Keratinocyte (primary cell): ENCODE data around the gene LDLRAD4. TPM values are rescaled to one million over a fixed set of nuclear protein-coding genes. Genes with fewer than 3 reads are reported as not detected.

Experiments used
- DNase-seq: peaks from one replicate; pipeline ENCODE4 v3.0.0-alpha.2; 2011; ENCODE audit warnings: low read depth, missing footprints, low spot score
- FAIRE-seq: peaks from 2 replicates; lab custom pipeline; 2011; peaks lifted over from hg19 to GRCh38; lab: Jason Lieb, UNC
- H2AFZ ChIP-seq: 2 replicates; pipeline ENCODE4 v1.6.0; 2012; ENCODE audit warnings: low read length, control low read depth, inconsistent platforms; ENCODE audit not compliant: control insufficient read depth
- H3K27ac ChIP-seq: 2 replicates; pipeline ENCODE4 v1.5.1; 2011; ENCODE audit warnings: low read length; ENCODE audit not compliant: control insufficient read depth, insufficient read depth
- H3K27me3 ChIP-seq: 3 replicates; pipeline ENCODE4 v1.6.0; 2011; ENCODE audit warnings: low read length; ENCODE audit not compliant: control insufficient read depth, insufficient read depth; ENCODE audit errors: extremely low read depth
- H3K36me3 ChIP-seq, 2 experiments: 2 replicates in 1 of 2; 3 replicates in 1 of 2; pipeline ENCODE4 v1.5.1; 2011; ENCODE audit warnings: low read length in 2 of 2, mild to moderate bottlenecking in 1 of 2; ENCODE audit not compliant: control insufficient read depth in 2 of 2, insufficient read depth in 2 of 2; ENCODE audit errors: extremely low read depth in 1 of 2
- H3K4me1 ChIP-seq: 3 replicates; pipeline ENCODE4 v1.5.1; 2011; ENCODE audit warnings: low read length; ENCODE audit not compliant: control insufficient read depth, insufficient read depth; ENCODE audit errors: extremely low read depth
- H3K4me2 ChIP-seq: 3 replicates; pipeline ENCODE4 v1.6.0; 2011; ENCODE audit warnings: low read depth, low read length; ENCODE audit not compliant: control insufficient read depth, insufficient read depth; ENCODE audit errors: extremely low read depth
- H3K4me3 ChIP-seq, 3 experiments: fragments of 200-600 bp in 1 of 3; sonication (generic) in 1 of 3; 2 replicates in 2 of 3; 3 replicates in 1 of 3; pipeline ENCODE4 v1.5.1; 2011 to 2016; ENCODE audit warnings: low read length in 3 of 3, mild to moderate bottlenecking in 3 of 3, control low read depth in 2 of 3, inconsistent platforms in 1 of 3, low read depth in 1 of 3, mixed read lengths in 1 of 3, mixed run types in 1 of 3, moderate library complexity in 1 of 3; ENCODE audit not compliant: control insufficient read depth in 2 of 3, insufficient read depth in 2 of 3; ENCODE audit errors: extremely low read depth in 1 of 3
- H3K79me2 ChIP-seq: 2 replicates; pipeline ENCODE4 v1.6.0; 2012; ENCODE audit warnings: low read length; ENCODE audit not compliant: control insufficient read depth, insufficient read depth
- H3K9ac ChIP-seq: 3 replicates; pipeline ENCODE4 v1.6.0; 2011; ENCODE audit warnings: low read length; ENCODE audit not compliant: control insufficient read depth, insufficient read depth; ENCODE audit errors: extremely low read depth
- H3K9me1 ChIP-seq: 3 replicates; pipeline ENCODE4 v1.6.0; 2011; ENCODE audit warnings: low read length; ENCODE audit not compliant: control insufficient read depth, insufficient read depth; ENCODE audit errors: extremely low read depth
- H3K9me3 ChIP-seq: 2 replicates; pipeline ENCODE4 v1.5.1; 2012; ENCODE audit warnings: low read depth, low read length; ENCODE audit not compliant: control insufficient read depth
- H4K20me1 ChIP-seq: 3 replicates; pipeline ENCODE4 v1.6.0; 2011; ENCODE audit warnings: low read length; ENCODE audit not compliant: control insufficient read depth, insufficient read depth; ENCODE audit errors: extremely low read depth
- CTCF ChIP-seq, 3 experiments: IDR thresholded peaks in 1 of 3; conservative IDR thresholded peaks in 1 of 3; optimal IDR thresholded peaks in 1 of 3; 2 replicates in 2 of 3; 3 replicates in 1 of 3; pipeline versions ENCODE3 to v1.5.1; 2011; ENCODE audit warnings: low read length in 3 of 3, mild to moderate bottlenecking in 3 of 3, moderate library complexity in 2 of 3, control low read depth in 1 of 3, inconsistent platforms in 1 of 3; ENCODE audit not compliant: insufficient read depth in 2 of 3; ENCODE audit errors: extremely low read depth in 1 of 3
- EZH2 ChIP-seq: IDR thresholded peaks from one replicate; pipeline ENCODE4 v1.6.1; 2012; ENCODE audit warnings: inconsistent platforms, mild to moderate bottlenecking, low read length, moderate library complexity
- dilution Hi-C: fragments of 300-500 bp; cut with MboI; formaldehyde crosslinking; loops from one replicate; pipeline ENCODE4 v1.7.0; 2020; ENCODE audit warnings: low sequenced_read_pairs; ENCODE audit not compliant: extremely low pct_ligation_motif_present
- polyA plus RNA-seq, 5 experiments: library from polyadenylated mRNA; depleted of rRNA in 3 of 5; stranded (reverse) in 3 of 5; stranded (forward) in 1 of 5; unstranded in 1 of 5; fragments of >200 nt; gene quantifications; 1 replicate in 1 of 5; 2 replicates in 3 of 5; 3 replicates in 1 of 5; pipeline versions ENCODE4 v1.2.1 to v1.2.3, GENCODE V29; 2011 to 2012; ENCODE audit warnings: missing spikeins in 2 of 5, low read depth in 1 of 5, low replicate concordance in 1 of 5

The LDLRAD4 gene
- polyA plus RNA-seq, 1 donor (not counting 4 experiments of a cell fraction or from before 2014, with no cell fraction given), result not detected

GRCh38 chr18:13375302-13376255 lies 157.0 kb downstream of the LDLRAD4 start:
- no peaks in the 10 kb centered on the region for H3K79me2 ChIP-seq
- H3K4me2 ChIP-seq, result no peak overlapping the region
- H3K9me3 ChIP-seq, result no peaks in the 10 kb centered on the region
- TF ChIP-seq EZH2, result no peak
- no peak for TF ChIP-seq CTCF (optimal IDR thresholded peaks at IDR 0.05 in 1 of 3, IDR thresholded peaks at IDR 0.05 in 1 of 3, conservative IDR thresholded peaks at IDR 0.05 in 1 of 3; ENCODE audit: extremely low read depth in 1 of 3, insufficient read depth in 2 of 3, low read length in 3 of 3)
- DNase-seq (peak; percentile 30), FAIRE-seq (peak; percentile 69)
- peaks cover 8% of the 10 kb centered on the region for H3K4me1 ChIP-seq
- no peaks in the 10 kb centered on the region for H3K9me1 ChIP-seq
- H2AFZ ChIP-seq, result no peak overlapping the region
- no peaks in the 10 kb centered on the region for H3K36me3 ChIP-seq
- dilution Hi-C loops, result no loop called here
- H3K9ac ChIP-seq, result no peak overlapping the region
- H3K27ac ChIP-seq, result peak overlapping the region; percentile 23
- no peaks in the 10 kb centered on the region for H4K20me1 ChIP-seq
- H3K27me3 ChIP-seq, result no peaks in the 10 kb centered on the region
- no peak overlapping the region for H3K4me3 ChIP-seq

- Histone ChIP-seq H3K4me2 (no peak overlapping the region), H3K9me3 (no peaks in the 10 kb centered on the region), H3K27me3 (no peaks in the 10 kb centered on the region), H4K20me1 (no peaks in the 10 kb centered on the region), H3K4me3 (no peak overlapping the region), H3K79me2 (no peaks in the 10 kb centered on the region), H3K4me1 (peaks cover 8% of the 10 kb centered on the region), H3K36me3 (no peaks in the 10 kb centered on the region), H3K9ac (no peak overlapping the region), H3K9me1 (no peaks in the 10 kb centered on the region), H2AFZ (no peak overlapping the region), H3K27ac (no peak overlapping the region)
- dilution Hi-C loops, result no loop called here
- FAIRE-seq, result no peak
- TF ChIP-seq CTCF (optimal IDR thresholded peaks at IDR 0.05 in 1 of 3, IDR thresholded peaks at IDR 0.05 in 1 of 3, conservative IDR thresholded peaks at IDR 0.05 in 1 of 3; ENCODE audit: extremely low read depth in 1 of 3, insufficient read depth in 2 of 3, low read length in 3 of 3) (no peak), EZH2 (no peak)
- DNase-seq, result no peak
Observed at GRCh38 chr18:13376298-13376840, 157.8 kb downstream of the LDLRAD4 start.
